Measurements from ENCODE around the gene THAP9.

THAP9 gene

DNA sequence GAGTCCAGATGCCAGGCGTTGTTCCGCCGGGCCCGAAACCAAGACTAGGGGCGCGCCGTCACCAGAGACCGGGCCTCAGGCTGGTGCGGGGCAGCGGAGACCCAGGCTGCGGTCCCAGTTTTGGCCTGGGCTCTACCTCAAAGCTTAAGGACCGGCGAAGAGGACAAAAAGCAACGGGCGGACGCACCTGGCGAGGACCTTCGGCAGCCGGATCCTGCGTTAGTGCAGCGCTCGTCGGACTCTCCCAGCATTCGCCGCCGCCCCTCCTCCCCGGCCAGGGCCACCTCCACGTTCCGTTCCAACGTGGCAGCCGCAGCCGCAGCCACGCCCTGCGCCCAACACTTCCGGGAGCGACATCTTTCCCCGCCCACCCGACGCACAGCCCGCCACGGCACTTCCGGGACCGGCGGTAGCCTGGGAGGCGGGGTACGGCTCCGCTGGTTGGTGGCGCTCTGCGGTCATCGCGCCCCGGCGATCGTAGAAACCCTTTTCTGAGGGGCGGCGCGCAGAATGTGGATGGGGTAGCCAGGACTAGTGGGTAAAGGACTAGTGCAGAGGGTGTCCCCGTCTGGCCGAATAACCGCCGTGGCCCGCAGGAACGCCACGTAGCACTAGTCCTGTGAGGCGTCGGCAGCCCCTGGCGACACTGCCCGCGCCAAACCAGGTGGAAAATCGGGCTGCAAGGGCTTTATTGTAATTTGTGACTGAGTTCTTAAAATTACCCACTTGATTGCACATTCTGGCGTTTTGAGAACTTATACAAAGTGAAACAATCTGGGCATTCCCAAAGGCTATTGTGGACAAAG, 9.4 kb upstream of the THAP9 start, which contains the start of gene SEC31A (continued):
- TF ChIP-seq ZNF292 (tag by site-specific recombination; IDR thresholded peaks at IDR 0.05; ENCODE audit: borderline replicate concordance, low read depth): no peak
- TF ChIP-seq, protein P1, sequence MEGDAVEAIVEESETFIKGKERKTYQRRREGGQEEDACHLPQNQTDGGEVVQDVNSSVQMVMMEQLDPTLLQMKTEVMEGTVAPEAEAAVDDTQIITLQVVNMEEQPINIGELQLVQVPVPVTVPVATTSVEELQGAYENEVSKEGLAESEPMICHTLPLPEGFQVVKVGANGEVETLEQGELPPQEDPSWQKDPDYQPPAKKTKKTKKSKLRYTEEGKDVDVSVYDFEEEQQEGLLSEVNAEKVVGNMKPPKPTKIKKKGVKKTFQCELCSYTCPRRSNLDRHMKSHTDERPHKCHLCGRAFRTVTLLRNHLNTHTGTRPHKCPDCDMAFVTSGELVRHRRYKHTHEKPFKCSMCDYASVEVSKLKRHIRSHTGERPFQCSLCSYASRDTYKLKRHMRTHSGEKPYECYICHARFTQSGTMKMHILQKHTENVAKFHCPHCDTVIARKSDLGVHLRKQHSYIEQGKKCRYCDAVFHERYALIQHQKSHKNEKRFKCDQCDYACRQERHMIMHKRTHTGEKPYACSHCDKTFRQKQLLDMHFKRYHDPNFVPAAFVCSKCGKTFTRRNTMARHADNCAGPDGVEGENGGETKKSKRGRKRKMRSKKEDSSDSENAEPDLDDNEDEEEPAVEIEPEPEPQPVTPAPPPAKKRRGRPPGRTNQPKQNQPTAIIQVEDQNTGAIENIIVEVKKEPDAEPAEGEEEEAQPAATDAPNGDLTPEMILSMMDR (tag by site-specific recombination; IDR thresholded peaks at IDR 0.05): peak; percentile 75; the same call in 1 of the 2 replicates
- TF ChIP-seq, protein P2, sequence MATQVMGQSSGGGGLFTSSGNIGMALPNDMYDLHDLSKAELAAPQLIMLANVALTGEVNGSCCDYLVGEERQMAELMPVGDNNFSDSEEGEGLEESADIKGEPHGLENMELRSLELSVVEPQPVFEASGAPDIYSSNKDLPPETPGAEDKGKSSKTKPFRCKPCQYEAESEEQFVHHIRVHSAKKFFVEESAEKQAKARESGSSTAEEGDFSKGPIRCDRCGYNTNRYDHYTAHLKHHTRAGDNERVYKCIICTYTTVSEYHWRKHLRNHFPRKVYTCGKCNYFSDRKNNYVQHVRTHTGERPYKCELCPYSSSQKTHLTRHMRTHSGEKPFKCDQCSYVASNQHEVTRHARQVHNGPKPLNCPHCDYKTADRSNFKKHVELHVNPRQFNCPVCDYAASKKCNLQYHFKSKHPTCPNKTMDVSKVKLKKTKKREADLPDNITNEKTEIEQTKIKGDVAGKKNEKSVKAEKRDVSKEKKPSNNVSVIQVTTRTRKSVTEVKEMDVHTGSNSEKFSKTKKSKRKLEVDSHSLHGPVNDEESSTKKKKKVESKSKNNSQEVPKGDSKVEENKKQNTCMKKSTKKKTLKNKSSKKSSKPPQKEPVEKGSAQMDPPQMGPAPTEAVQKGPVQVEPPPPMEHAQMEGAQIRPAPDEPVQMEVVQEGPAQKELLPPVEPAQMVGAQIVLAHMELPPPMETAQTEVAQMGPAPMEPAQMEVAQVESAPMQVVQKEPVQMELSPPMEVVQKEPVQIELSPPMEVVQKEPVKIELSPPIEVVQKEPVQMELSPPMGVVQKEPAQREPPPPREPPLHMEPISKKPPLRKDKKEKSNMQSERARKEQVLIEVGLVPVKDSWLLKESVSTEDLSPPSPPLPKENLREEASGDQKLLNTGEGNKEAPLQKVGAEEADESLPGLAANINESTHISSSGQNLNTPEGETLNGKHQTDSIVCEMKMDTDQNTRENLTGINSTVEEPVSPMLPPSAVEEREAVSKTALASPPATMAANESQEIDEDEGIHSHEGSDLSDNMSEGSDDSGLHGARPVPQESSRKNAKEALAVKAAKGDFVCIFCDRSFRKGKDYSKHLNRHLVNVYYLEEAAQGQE (tag by site-specific recombination; IDR thresholded peaks at IDR 0.05): no peak
- TF ChIP-seq REPIN1 (tag by site-specific recombination; IDR thresholded peaks at IDR 0.05; ENCODE audit: low read depth): 0 out of 2 replicates have a peak, but pooled peaks have one; percentile 22
- TF ChIP-seq GLIS1 (tag by site-specific recombination; IDR thresholded peaks at IDR 0.05): peak; percentile 58; the same call in 1 of the 2 replicates
- no peak for TF ChIP-seq TCF7L2 (IDR thresholded peaks at IDR 0.05; ENCODE audit: borderline replicate concordance, low read depth, low read length)
- no peak for TF ChIP-seq ZNF785 (tag by site-specific recombination; IDR thresholded peaks at IDR 0.05)
- TF ChIP-seq ZNF654 (tag by site-specific recombination; IDR thresholded peaks at IDR 0.05; ENCODE audit: low read depth): no peak
- TF ChIP-seq YY1 (tag by site-specific recombination; IDR thresholded peaks at IDR 0.05): peak; percentile 61; the same call in 1 of the 2 replicates
- no peak for TF ChIP-seq ZNF138 (tag by site-specific recombination; IDR thresholded peaks at IDR 0.05; ENCODE audit: borderline replicate concordance)
- no peak for TF ChIP-seq ZNF37A (tag by site-specific recombination; IDR thresholded peaks at IDR 0.05)

DNA sequence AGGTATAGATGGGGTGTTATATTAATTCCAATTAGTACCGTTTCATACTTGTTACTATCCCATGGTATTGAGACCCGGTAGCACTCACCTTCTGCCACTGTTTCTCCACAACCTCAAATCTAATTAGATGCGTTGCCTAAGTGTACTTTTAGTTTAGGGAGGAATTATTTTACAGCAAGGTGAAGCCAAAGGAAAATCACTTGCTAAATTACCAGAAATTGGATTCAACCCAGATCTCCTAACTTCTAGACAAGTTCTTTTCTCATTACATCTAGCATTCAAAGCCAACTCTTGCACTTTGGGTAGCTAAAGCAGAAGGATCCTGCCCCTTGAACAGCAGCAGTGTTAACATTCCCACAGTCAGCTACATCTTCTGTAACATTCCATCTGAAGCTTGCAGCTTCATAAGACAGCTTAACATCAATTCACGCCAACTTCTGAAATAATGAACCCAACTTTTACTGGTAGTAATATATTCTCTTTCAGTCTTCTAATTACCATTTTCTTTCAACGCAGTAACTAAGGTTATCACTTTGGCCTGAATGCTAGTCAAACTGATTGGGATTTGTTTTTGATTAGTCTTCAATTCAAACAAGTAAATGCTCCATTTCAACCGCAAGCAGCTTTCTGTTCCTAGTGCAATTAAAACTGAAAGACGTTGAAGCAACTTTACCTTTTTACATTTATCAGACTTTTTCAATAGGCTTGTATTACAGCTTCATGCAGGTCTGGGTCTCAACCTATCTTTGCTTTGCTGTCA, 8.6 kb upstream of the THAP9 start:
- Histone ChIP-seq H3K9me3 (ENCODE audit: control insufficient read depth, insufficient read depth, low read depth, low read length) (no peaks in the 10 kb centered on the region), H3K4me3 (ENCODE audit: low read depth, low read length) (peak overlapping the region; percentile 81), H3K27ac (ENCODE audit: extremely low read depth, low read depth, low read length) (peak overlapping the region; percentile 91), H3K36me3 (ENCODE audit: control insufficient read depth in 2 of 2, insufficient read depth in 1 of 2, low read length in 2 of 2) (peaks cover 18 to 40% of the 10 kb centered on the region in 2 experiments), H3K4me1 (ENCODE audit: control insufficient read depth, insufficient read depth, low read length) (peaks cover 4% of the 10 kb centered on the region; the same call in 1 of the 2 replicates)
- CTCF ChIA-PET: interaction anchor here (0.7 to 1.1 kb wide), 2 partner anchors 40 to 861 kb away, joined by 3 to 4 read pairs; no protein-coding TSS in a partner anchor
- POLR2A ChIA-PET: interaction anchor here (1.1 kb wide), 1 partner anchor 120 kb away, joined by 3 read pairs; no protein-coding TSS in a partner anchor
- TF ChIP-seq ZNF175 (tag by site-specific recombination; IDR thresholded peaks at IDR 0.05) (no peak), ZNF792 (tag by site-specific recombination; IDR thresholded peaks at IDR 0.05) (no peak), GFI1B (tag by site-specific recombination; IDR thresholded peaks at IDR 0.05) (no peak), MYNN (tag by site-specific recombination; IDR thresholded peaks at IDR 0.05; ENCODE audit: borderline replicate concordance) (no peak), OSR2 (tag by site-specific recombination; IDR thresholded peaks at IDR 0.05) (peak; percentile 76), SP2 (tag by site-specific recombination; IDR thresholded peaks at IDR 0.05) (no peak), ZFP69B (tag by site-specific recombination; IDR thresholded peaks at IDR 0.05) (no peak), ZNF658 (tag by site-specific recombination; IDR thresholded peaks at IDR 0.05) (no peak), ZNF366 (tag by site-specific recombination; conservative IDR thresholded peaks at IDR 0.05) (0 out of 2 replicates have a peak, but pooled peaks have one; percentile 23), ZNF549 (tag by site-specific recombination; IDR thresholded peaks at IDR 0.05) (no peak)
- TF ChIP-seq, protein P3, sequence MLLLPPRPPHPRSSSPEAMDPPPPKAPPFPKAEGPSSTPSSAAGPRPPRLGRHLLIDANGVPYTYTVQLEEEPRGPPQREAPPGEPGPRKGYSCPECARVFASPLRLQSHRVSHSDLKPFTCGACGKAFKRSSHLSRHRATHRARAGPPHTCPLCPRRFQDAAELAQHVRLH (tag by site-specific recombination; IDR thresholded peaks at IDR 0.05): no peak
- TF ChIP-seq, protein P4, sequence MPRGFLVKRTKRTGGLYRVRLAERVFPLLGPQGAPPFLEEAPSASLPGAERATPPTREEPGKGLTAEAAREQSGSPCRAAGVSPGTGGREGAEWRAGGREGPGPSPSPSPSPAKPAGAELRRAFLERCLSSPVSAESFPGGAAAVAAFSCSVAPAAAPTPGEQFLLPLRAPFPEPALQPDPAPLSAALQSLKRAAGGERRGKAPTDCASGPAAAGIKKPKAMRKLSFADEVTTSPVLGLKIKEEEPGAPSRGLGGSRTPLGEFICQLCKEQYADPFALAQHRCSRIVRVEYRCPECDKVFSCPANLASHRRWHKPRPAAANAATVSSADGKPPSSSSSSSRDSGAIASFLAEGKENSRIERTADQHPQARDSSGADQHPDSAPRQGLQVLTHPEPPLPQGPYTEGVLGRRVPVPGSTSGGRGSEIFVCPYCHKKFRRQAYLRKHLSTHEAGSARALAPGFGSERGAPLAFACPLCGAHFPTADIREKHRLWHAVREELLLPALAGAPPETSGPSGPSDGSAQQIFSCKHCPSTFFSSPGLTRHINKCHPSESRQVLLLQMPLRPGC (tag by site-specific recombination; IDR thresholded peaks at IDR 0.05): peak; percentile 42; the same call in 1 of the 2 replicates
- TF ChIP-seq, protein P5, sequence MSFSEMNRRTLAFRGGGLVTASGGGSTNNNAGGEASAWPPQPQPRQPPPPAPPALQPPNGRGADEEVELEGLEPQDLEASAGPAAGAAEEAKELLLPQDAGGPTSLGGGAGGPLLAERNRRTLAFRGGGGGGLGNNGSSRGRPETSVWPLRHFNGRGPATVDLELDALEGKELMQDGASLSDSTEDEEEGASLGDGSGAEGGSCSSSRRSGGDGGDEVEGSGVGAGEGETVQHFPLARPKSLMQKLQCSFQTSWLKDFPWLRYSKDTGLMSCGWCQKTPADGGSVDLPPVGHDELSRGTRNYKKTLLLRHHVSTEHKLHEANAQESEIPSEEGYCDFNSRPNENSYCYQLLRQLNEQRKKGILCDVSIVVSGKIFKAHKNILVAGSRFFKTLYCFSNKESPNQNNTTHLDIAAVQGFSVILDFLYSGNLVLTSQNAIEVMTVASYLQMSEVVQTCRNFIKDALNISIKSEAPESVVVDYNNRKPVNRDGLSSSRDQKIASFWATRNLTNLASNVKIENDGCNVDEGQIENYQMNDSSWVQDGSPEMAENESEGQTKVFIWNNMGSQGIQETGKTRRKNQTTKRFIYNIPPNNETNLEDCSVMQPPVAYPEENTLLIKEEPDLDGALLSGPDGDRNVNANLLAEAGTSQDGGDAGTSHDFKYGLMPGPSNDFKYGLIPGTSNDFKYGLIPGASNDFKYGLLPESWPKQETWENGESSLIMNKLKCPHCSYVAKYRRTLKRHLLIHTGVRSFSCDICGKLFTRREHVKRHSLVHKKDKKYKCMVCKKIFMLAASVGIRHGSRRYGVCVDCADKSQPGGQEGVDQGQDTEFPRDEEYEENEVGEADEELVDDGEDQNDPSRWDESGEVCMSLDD (tag by site-specific recombination; IDR thresholded peaks at IDR 0.05): no peak
